ENCODE measurements around the gene WDPCP. TPM values are rescaled to one million over a fixed set of nuclear protein-coding genes. Genes with fewer than 3 reads are reported as not detected.
"Not testable (repeated sequence)": the region's sequence is repeated elsewhere in the genome, so short reads cannot be mapped to it uniquely, and the experiment has no call there.

The WDPCP gene
- total RNA-seq, 2 donors from 2014 or later: 11.8 to 25.1 TPM

GRCh38 chr2:63081404-63081803, 506.9 kb downstream of the WDPCP start:
- Histone ChIP-seq H3K36me3 (ENCODE audit: control insufficient read depth, insufficient read depth, low read length) (no peaks in the 10 kb centered on the region), H3K9me3 (ENCODE audit: control insufficient read depth, low read length) (no peaks in the 10 kb centered on the region), H3K4me3 (ENCODE audit: low read length) (no peak overlapping the region), H3K9ac (ENCODE audit: extremely low read depth, low read length, poor library complexity, severe bottlenecking) (no peak overlapping the region), H3K4me1 (ENCODE audit: control insufficient read depth, insufficient read depth, low read length) (no peaks in the 10 kb centered on the region), H3K27me3 (ENCODE audit: control insufficient read depth, insufficient read depth, low read length, poor library complexity, severe bottlenecking) (no peaks in the 10 kb centered on the region), H3K27ac (ENCODE audit: low read depth, low read length) (no peak overlapping the region)
- Mint-ChIP-seq H3K27ac (no peak overlapping the region), H3K4me1 (peaks cover 9% of the 10 kb centered on the region), H3K9me3 (peaks cover 4% of the 10 kb centered on the region), H3K27me3 (ENCODE audit: insufficient read depth) (no peaks in the 10 kb centered on the region), H3K4me3 (no peak overlapping the region), H3K36me3 (ENCODE audit: low read depth) (no peaks in the 10 kb centered on the region)
- WGBS, 2 experiments (ENCODE audit: insufficient coverage in 1 of 2, insufficient read length in 1 of 2): 86% methylated on average over 1 to 4 of the region's 4 CpGs
- TF ChIP-seq CTCF (conservative IDR thresholded peaks at IDR 0.05): no peak
- DNase-seq: no peak

- TF ChIP-seq CTCF (conservative IDR thresholded peaks at IDR 0.05): peak; percentile 79
- Histone ChIP-seq H3K9ac (ENCODE audit: extremely low read depth, low read length, poor library complexity, severe bottlenecking) (no peak overlapping the region), H3K27ac (ENCODE audit: low read depth, low read length) (no peak overlapping the region), H3K9me3 (ENCODE audit: control insufficient read depth, low read length) (no peaks in the 10 kb centered on the region), H3K27me3 (ENCODE audit: control insufficient read depth, insufficient read depth, low read length, poor library complexity, severe bottlenecking) (no peaks in the 10 kb centered on the region), H3K4me1 (ENCODE audit: control insufficient read depth, insufficient read depth, low read length) (no peaks in the 10 kb centered on the region), H3K4me3 (ENCODE audit: low read length) (no peak overlapping the region), H3K36me3 (ENCODE audit: control insufficient read depth, insufficient read depth, low read length) (no peaks in the 10 kb centered on the region)
- H3K27ac Mint-ChIP-seq: no peak overlapping the region
- no peaks in the 10 kb centered on the region for H3K27me3 Mint-ChIP-seq (ENCODE audit: insufficient read depth)
- peaks cover 9% of the 10 kb centered on the region for H3K4me1 Mint-ChIP-seq
- WGBS, 2 experiments (ENCODE audit: insufficient coverage in 1 of 2, insufficient read length in 1 of 2): 89% methylated on average over 3 to 4 of the region's 4 CpGs
- no peaks in the 10 kb centered on the region for H3K36me3 Mint-ChIP-seq (ENCODE audit: low read depth)
- peak; percentile 87 for DNase-seq
- H3K4me3 Mint-ChIP-seq: no peak overlapping the region
- H3K9me3 Mint-ChIP-seq: peaks cover 4% of the 10 kb centered on the region
These were observed 509.2 kb downstream of the WDPCP start for GRCh38 chr2:63078852-63079606.

- 94% methylated on average over 4 of the region's 4 CpGs; no CpG with 5 or more reads in 1 of the 2 experiments for WGBS, 2 experiments (ENCODE audit: insufficient coverage in 1 of 2, insufficient read length in 1 of 2)
- not testable (repeated sequence) for H3K4me3 Mint-ChIP-seq; H3K27ac Mint-ChIP-seq; H3K9ac ChIP-seq (ENCODE audit: extremely low read depth, low read length, poor library complexity, severe bottlenecking); H3K4me1 ChIP-seq (ENCODE audit: control insufficient read depth, insufficient read depth, low read length); H3K9me3 Mint-ChIP-seq; H3K36me3 ChIP-seq (ENCODE audit: control insufficient read depth, insufficient read depth, low read length); H3K27ac ChIP-seq (ENCODE audit: low read depth, low read length); DNase-seq; H3K27me3 Mint-ChIP-seq (ENCODE audit: insufficient read depth); H3K27me3 ChIP-seq (ENCODE audit: control insufficient read depth, insufficient read depth, low read length, poor library complexity, severe bottlenecking); H3K36me3 Mint-ChIP-seq (ENCODE audit: low read depth); H3K4me3 ChIP-seq (ENCODE audit: low read length); H3K4me1 Mint-ChIP-seq; H3K9me3 ChIP-seq (ENCODE audit: control insufficient read depth, low read length)
These were observed 513.9 kb downstream of the WDPCP start for GRCh38 chr2:63074399-63074798.

All from endodermal cell (in vitro differentiated cells).